GM21737 (cell line): Measurements from ENCODE around the gene CLDN10.

Experiments used
- ATAC-seq: cut with Tn5 transposase; IDR thresholded peaks from one replicate; pipeline ENCODE4 v1.9.1; 2021; ENCODE audit warnings: mild to moderate bottlenecking, moderate library complexity; ENCODE audit not compliant: unreplicated experiment

Gene CLDN10

GRCh38 chr13:95596701-95597100, 44.2 kb downstream of the CLDN10 start:
- no peak for ATAC-seq

DNA sequence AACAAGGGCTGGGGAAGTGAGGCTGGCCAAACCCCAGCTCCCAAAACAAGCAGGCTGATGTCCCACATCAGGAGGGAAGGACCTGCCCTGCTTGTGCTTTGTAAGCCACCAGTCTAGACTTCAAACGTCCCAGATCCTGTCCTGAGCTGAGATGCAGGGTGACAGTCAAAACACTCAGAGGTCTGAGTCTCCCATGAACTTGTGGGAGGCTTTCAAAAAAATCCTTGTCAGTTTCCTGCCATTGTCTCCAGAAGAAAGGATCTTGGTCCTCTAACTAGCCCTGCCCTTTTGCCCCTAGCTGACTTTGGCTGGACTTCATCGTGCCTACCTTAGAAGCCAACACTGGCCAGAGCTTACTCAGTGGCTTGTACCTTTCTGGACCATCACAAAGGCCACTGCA, 48.7 kb downstream of the CLDN10 start:
- no peak for ATAC-seq

GRCh38 chr13:95601906-95602305, 49.4 kb downstream of the CLDN10 start:
- ATAC-seq, result no peak

DNA sequence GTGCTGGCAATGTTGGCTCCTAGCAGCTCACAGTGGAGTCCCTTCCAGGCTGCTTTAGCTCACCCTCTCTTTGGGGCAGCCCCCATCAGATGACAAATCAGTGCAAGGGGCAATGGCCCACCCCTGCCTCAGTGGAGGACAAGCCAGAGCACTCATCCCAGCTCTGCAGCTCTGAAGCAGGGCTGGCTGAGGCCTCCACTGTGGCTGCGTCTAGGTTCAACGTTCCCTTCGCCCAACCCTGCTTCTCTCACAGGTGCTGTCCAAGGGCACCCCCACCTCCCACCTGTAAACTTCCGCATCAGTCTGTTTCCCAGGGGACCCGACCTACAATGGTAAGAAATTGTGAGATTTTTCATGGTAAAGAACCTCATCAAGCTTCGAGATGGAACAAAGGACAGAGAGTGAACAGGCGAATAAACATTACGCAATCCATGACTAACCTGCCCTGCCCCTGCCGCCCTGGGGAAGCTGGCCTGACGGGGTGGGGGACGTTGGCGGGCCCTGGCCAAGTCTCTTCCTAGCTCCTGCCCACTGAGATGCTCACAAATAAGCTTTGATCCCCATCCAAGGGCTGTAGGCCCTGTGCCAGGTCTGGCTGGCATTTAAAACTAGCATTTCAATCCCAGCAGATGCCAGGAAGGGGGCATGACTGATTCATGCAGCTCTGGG, 51.5 kb downstream of the CLDN10 start:
- no peak for ATAC-seq

GRCh38 chr13:95604556-95604915, 52.0 kb downstream of the CLDN10 start:
- no peak for ATAC-seq

GRCh38 chr13:95605448-95606125, 53.1 kb downstream of the CLDN10 start:
- no peak for ATAC-seq

DNA sequence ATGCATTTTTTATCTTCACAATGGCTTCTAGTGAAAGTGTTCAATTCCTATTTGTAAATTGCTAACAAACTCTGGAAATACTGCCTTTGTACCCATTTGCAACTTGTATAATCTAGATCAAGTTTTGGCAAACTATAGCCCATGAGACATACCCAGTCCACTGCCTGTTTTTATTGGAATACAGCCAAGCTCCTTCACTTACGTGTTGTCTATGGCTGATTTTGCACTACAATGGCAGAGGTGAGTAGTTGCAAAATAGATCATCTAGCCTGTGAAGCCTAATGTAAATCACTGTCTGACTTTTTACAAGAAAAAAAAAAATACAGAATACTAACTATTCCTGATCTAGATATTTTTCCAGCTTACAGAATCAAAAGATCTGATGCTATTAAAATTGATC, 54.8 kb downstream of the CLDN10 start:
- ATAC-seq, result no peak

DNA sequence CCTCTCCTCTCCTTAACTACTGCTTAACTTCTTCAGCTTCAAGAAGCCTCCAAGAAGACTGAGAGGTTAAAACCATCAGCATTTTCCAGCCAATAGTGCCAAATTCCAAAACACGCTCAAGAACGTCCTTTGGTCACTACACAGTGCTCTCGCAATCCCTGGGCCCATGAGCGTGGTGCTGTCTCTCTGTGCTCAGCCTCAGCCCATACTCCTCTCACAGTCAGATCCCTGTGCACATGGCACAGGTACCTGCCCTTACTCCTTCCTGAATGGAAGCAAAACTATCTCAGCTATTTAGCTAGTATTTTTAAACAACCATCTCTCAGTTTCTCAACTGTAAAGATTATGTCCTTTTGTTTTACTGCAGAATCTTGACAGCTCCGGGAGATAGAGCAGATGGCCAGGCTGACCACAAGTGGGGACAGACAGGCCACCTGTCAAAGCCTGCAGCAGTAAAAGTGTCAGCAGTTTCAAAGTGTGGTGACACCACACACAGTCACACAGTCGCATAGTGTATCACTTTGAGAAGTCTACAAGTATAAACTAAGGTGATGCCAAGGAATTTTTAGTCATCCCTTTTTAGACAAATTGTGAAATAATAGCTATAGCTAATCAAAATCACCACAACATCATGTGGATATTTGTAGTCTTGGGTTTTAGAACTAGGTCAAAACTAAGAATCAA, 56.3 kb downstream of the CLDN10 start:
- ATAC-seq, result no peak

GRCh38 chr13:95614641-95615245, 62.2 kb downstream of the CLDN10 start:
- no peak for ATAC-seq

DNA sequence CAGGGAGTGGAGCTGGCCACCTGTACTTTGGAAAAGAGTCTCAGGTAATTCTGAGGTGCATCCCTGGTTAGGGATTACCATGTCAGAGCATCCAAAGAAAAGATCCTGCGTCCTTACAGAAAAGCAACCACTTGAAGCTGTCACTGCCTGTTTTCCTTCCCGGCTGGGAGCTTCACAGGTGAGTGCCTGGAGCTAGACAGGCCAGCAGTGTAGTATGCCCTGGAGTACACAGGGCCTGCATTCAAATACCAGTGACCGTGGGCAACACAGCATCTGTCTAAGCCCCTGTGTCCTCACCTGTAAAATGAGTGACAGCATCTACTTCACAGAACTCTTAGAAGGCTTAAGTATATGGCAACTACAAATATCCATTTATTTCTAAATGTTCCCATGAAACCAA, 63.0 kb downstream of the CLDN10 start:
- ATAC-seq, result no peak

- ATAC-seq, result no peak
Measured at GRCh38 chr13:95620030-95620824, 67.7 kb downstream of the CLDN10 start.

- ATAC-seq, result no peak
Measured at GRCh38 chr13:95620825-95621498, 68.4 kb downstream of the CLDN10 start.

- ATAC-seq, result no peak
Measured at GRCh38 chr13:95623141-95623540, 70.6 kb downstream of the CLDN10 start.

GRCh38 chr13:95624020-95624419, 71.5 kb downstream of the CLDN10 start:
- no peak for ATAC-seq

- no peak for ATAC-seq
Measured at GRCh38 chr13:95626768-95627167, 74.2 kb downstream of the CLDN10 start.

DNA sequence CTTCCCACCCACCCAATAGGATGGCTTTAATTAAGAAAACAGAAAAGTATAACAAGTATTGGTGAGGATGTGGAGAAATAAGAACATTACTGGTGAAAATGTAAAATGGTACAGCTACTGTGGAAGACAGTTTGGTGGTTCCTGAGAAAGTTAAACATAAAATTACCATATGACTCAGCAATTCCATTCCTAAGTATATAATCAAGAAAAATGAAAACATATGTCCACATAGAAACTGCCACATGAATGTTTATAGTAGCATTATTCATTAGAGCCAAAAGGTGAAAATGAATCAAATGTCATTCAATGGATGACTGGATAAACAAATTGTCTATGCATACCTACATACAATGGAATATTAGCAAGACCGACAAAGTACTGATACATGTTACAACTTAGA, 75.1 kb downstream of the CLDN10 start:
- ATAC-seq, result no peak

- no peak for ATAC-seq
Measured at GRCh38 chr13:95628488-95628887, 76.0 kb downstream of the CLDN10 start.

DNA sequence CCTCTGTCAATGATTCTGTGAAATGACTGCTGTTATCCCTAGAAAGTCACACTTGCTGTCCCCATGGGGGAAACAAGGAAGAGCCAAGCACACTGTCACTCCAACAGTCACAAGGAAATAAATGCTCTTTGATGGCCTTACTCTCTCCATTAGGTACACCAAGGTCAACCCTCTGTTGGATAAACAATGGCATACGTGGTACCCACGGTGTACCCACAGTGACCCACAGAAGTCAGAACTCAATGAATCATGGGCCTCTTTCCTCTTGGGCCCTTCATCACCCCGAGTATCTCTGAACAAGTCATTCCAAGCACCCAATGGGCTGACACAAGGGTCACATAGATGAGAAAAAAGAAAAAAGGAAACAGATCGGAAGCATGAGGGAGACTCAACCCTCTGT, 76.6 kb downstream of the CLDN10 start:
- ATAC-seq, result no peak
